Measurements from ENCODE around the gene SHROOM3.

DNA sequence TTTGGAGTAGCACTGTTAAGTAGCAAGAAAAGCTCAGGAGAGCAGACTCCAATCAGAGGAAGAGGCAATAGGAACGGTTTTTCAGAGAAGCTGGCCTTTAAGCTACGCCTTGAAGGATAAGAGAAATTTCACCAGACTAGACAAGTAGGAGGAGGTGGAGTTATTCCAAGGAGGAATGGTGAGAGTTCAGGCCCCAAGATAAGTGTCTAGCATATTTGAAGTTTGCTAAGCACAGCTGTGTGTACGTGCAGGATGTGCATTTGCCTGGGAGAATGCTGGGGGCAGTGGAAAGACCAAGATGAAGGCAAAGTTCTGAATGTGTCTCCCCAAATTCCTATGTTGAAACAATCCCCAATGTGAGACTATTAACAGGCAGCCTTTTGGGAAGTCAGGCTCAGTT is 371.3 kb downstream of the SHROOM3 start:
- no peak for TF ChIP-seq POLR2A (IDR thresholded peaks at IDR 0.05)
- TF ChIP-seq POLR2AphosphoS5 (IDR thresholded peaks at IDR 0.05), result no peak
